ENCODE data around the gene TRIM36.

TRIM36 gene, protein sequence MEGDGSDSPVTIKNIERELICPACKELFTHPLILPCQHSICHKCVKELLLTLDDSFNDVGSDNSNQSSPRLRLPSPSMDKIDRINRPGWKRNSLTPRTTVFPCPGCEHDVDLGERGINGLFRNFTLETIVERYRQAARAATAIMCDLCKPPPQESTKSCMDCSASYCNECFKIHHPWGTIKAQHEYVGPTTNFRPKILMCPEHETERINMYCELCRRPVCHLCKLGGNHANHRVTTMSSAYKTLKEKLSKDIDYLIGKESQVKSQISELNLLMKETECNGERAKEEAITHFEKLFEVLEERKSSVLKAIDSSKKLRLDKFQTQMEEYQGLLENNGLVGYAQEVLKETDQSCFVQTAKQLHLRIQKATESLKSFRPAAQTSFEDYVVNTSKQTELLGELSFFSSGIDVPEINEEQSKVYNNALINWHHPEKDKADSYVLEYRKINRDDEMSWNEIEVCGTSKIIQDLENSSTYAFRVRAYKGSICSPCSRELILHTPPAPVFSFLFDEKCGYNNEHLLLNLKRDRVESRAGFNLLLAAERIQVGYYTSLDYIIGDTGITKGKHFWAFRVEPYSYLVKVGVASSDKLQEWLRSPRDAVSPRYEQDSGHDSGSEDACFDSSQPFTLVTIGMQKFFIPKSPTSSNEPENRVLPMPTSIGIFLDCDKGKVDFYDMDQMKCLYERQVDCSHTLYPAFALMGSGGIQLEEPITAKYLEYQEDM

DNA sequence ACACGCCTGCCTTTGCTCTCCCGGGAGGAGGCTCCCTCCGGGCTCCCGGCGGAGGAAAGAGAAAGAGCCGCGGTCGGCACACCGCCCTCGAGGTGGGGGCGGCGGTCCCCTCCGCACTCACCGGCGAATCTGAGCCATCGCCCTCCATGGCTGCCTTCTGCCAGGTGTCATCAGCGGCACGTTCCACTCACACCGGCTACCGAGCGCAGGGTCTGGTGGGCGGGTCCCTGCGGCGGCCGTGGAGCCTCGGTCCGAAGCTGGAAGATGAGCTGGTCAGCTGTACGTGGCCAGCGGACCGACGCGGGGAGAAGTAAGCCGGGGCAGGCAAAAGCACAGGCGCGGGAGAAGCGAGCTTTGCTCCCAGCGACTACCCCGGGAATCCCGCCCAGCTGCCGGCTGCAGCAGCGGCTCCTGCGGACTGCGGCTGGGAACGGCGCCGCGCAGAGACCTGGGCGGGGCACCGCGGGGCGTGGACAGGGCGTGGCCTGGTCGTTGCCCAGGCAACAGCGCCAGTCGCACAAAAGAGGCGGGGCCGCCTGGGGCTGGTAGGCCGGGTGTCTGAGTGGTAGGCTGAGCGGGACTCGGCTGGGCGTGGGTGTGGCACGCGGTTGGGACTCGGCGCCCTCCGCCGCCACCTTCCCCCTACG is at the start of gene TRIM36:
Gene TRIM36 (minus strand): TSS at position 422 of the 647 bp plus-strand sequence. CDS start 274 bp downstream, at position 148.
- H3K4me3 ChIP-seq (ENCODE audit: low read depth in 1 of 2, low read length in 1 of 2): peak within 1 kb of the TSS; percentile 70 to 82
- H3K27ac ChIP-seq: no peak within 1 kb of the TSS
- H3K9me3 ChIP-seq: no peaks in the 10 kb centered on the region
- H3K36me3 ChIP-seq: no peaks in the 10 kb centered on the region
- peaks cover 20 to 25% of the 10 kb centered on the region in 2 experiments for H3K4me1 ChIP-seq (ENCODE audit: control insufficient read depth in 1 of 2, insufficient read depth in 1 of 2, low read depth in 1 of 2, low read length in 1 of 2)
- H3K27me3 ChIP-seq: peaks cover 100% of the 10 kb centered on the region
- peak; percentile 10 for TF ChIP-seq CTCF (IDR thresholded peaks at IDR 0.05)

- Histone ChIP-seq H3K4me1 (ENCODE audit: control insufficient read depth in 1 of 2, insufficient read depth in 1 of 2, low read depth in 1 of 2, low read length in 1 of 2) (peaks cover 3 to 8% of the 10 kb centered on the region in 2 experiments), H3K36me3 (peaks cover 39% of the 10 kb centered on the region), H3K27ac (no peak overlapping the region), H3K9me3 (no peaks in the 10 kb centered on the region), H3K4me3 (ENCODE audit: low read depth in 1 of 2, low read length in 1 of 2) (no peak overlapping the region), H3K27me3 (no peaks in the 10 kb centered on the region)
- TF ChIP-seq CTCF (IDR thresholded peaks at IDR 0.05): no peak
These were observed 44.8 kb upstream of the TRIM36 start for GRCh38 chr5:115214541-115214940.

- no peak overlapping the region for H3K4me3 ChIP-seq (ENCODE audit: low read depth in 1 of 2, low read length in 1 of 2)
- peak; percentile 9 for TF ChIP-seq CTCF (IDR thresholded peaks at IDR 0.05)
- no peaks in the 10 kb centered on the region for H3K27me3 ChIP-seq
- no peaks in the 10 kb centered on the region for H3K9me3 ChIP-seq
- H3K36me3 ChIP-seq: peaks cover 19% of the 10 kb centered on the region
- peaks cover 16 to 22% of the 10 kb centered on the region in 2 experiments for H3K4me1 ChIP-seq (ENCODE audit: control insufficient read depth in 1 of 2, insufficient read depth in 1 of 2, low read depth in 1 of 2, low read length in 1 of 2)
- H3K27ac ChIP-seq: peak overlapping the region; percentile 85
These were observed 39.6 kb upstream of the TRIM36 start for GRCh38 chr5:115209279-115209678.

DNA sequence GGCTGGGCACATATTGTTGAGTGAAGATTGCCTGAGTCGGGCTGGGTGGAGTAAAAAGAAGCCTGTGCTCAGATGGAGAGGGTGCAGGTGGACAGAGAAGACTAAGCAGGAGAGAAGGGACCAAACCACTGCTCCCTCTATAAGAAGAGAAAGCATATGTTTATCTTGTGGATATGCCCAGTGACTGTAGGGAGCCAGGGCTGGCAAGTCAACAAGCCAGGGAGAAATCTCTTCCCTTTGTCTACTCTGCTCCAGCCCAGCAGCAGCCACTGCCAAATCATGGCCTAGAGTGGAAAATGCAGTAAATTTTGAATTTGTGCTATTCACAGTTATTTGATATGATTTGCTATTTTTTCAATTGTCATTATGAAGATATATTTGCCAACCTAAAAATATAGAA is 33.2 kb upstream of the TRIM36 start:
- no peak overlapping the region for H3K27ac ChIP-seq
- H3K4me1 ChIP-seq (ENCODE audit: control insufficient read depth in 1 of 2, insufficient read depth in 1 of 2, low read depth in 1 of 2, low read length in 1 of 2): no peaks in the 10 kb centered on the region
- no peaks in the 10 kb centered on the region for H3K36me3 ChIP-seq
- H3K4me3 ChIP-seq (ENCODE audit: low read depth in 1 of 2, low read length in 1 of 2): no peak overlapping the region
- H3K9me3 ChIP-seq: no peaks in the 10 kb centered on the region
- TF ChIP-seq CTCF (IDR thresholded peaks at IDR 0.05): no peak
- H3K27me3 ChIP-seq: no peaks in the 10 kb centered on the region

GRCh38 chr5:115196161-115196560 is 26.5 kb upstream of the TRIM36 start:
- Histone ChIP-seq H3K27me3 (peaks cover 25% of the 10 kb centered on the region), H3K36me3 (no peaks in the 10 kb centered on the region), H3K9me3 (no peaks in the 10 kb centered on the region), H3K4me3 (ENCODE audit: low read depth in 1 of 2, low read length in 1 of 2) (no peak overlapping the region), H3K27ac (no peak overlapping the region), H3K4me1 (ENCODE audit: control insufficient read depth in 1 of 2, insufficient read depth in 1 of 2, low read depth in 1 of 2, low read length in 1 of 2) (no peaks in the 10 kb centered on the region)
- no peak for TF ChIP-seq CTCF (IDR thresholded peaks at IDR 0.05)
